ENCODE measurements around the gene RIN2. TPM values are rescaled to one million over a fixed set of nuclear protein-coding genes. Genes with fewer than 3 reads are reported as not detected.
A peak's percentile ranks its signal among the peaks of the same experiment; 100 is the strongest.

Gene RIN2
- polyA plus RNA-seq, 2 donors: 11.8 to 14.0 TPM

DNA sequence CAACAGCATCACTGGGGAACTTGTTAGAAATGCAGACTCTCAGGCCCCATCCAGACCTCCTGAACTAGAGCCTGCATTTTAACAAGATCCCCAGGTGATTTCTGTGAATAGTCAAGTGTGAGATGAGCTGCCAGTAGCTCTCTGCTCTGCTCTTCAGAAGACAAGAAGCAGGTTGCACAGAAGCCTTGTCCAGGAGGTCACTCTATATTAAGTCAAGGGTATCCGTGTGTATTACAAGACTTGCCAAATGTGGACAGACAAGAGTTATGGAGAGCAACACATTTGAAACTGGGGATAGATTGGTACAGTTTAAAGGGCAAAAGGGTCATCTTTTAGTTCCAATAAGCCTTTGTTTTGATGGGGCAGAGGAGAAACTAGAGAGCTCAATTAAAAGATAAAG, 23.2 kb upstream of the RIN2 start:
- WGBS, 2 donors: 86 to 89% methylated on average over 1 of the region's 1 CpG
- Histone ChIP-seq H3K9me3 (ENCODE audit: control insufficient read depth in 2 of 2, insufficient read depth in 1 of 2, low read depth in 1 of 2, low read length in 1 of 2) (no peaks in the 10 kb centered on the region), H3K27ac (ENCODE audit: low read depth in 2 of 2, low read length in 1 of 2) (peak overlapping the region; percentile 15 to 32), H3K27me3 (ENCODE audit: control insufficient read depth in 1 of 2, insufficient read depth in 2 of 2, low read length in 2 of 2) (no peaks in the 10 kb centered on the region), H3K4me3 (ENCODE audit: low read depth in 1 of 2, low read length in 2 of 2) (no peak overlapping the region), H3K36me3 (ENCODE audit: control insufficient read depth in 2 of 2, insufficient read depth in 2 of 2, low read length in 1 of 2) (no peaks in the 10 kb centered on the region), H3K4me1 (ENCODE audit: control insufficient read depth in 2 of 2, insufficient read depth in 2 of 2, low read length in 1 of 2) (peaks cover 0 to 4% of the 10 kb centered on the region in 2 donors)

DNA sequence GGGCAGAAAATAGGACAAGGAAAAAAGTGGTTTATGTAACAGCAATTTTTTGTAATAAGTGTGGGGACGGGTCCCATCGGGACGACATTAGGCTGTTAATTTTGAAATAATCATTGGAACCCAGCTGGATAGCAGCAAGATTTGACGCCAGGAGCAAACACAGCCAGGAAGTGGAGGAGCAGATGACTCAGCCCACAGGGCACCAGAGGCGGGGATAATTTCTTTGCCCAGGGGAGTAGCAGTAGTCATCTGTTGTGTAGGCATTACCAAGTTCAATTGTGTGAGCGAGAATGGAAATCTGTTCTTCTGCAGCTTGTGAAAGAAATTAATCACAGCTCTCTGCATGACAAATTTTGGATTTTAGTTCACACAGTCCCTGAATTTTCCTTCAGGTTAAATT, 22.6 kb upstream of the RIN2 start:
- Histone ChIP-seq H3K27me3 (ENCODE audit: control insufficient read depth in 1 of 2, insufficient read depth in 2 of 2, low read length in 2 of 2) (no peaks in the 10 kb centered on the region), H3K9me3 (ENCODE audit: control insufficient read depth in 2 of 2, insufficient read depth in 1 of 2, low read depth in 1 of 2, low read length in 1 of 2) (no peaks in the 10 kb centered on the region), H3K27ac (ENCODE audit: low read depth in 2 of 2, low read length in 1 of 2) (peak overlapping the region; percentile 90 to 93), H3K36me3 (ENCODE audit: control insufficient read depth in 2 of 2, insufficient read depth in 2 of 2, low read length in 1 of 2) (no peaks in the 10 kb centered on the region), H3K4me1 (ENCODE audit: control insufficient read depth in 2 of 2, insufficient read depth in 2 of 2, low read length in 1 of 2) (peaks cover 0 to 4% of the 10 kb centered on the region in 2 donors), H3K4me3 (ENCODE audit: low read depth in 1 of 2, low read length in 2 of 2) (no peak overlapping the region)
- 11 to 15% methylated on average over 6 of the region's 6 CpGs for WGBS, 2 donors

DNA sequence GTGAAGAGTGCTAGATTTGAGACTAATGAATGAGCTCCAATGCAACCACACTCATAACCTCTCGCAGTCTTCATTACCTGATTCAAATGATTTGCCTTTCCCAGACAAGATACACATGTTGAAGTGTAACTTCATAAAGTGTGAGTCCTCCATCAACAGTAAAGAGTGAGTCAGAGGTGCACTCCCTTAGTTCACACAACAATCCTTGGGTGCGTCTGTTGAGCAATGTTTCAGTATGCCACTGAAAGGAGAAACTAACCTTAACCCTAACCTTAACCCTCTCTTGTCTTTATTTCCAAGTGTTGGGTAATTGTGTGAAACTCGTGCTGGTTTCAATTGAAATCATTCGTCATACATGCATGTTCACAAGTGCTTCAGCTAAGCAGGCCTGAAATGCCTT, 21.0 kb upstream of the RIN2 start:
- WGBS, 2 donors: 34 to 49% methylated on average over 4 of the region's 4 CpGs
- Histone ChIP-seq H3K27ac (ENCODE audit: low read depth in 2 of 2, low read length in 1 of 2) (peak overlapping the region in 1 of 2 donors; percentile 90), H3K36me3 (ENCODE audit: control insufficient read depth in 2 of 2, insufficient read depth in 2 of 2, low read length in 1 of 2) (no peaks in the 10 kb centered on the region), H3K4me3 (ENCODE audit: low read depth in 1 of 2, low read length in 2 of 2) (no peak overlapping the region), H3K27me3 (ENCODE audit: control insufficient read depth in 1 of 2, insufficient read depth in 2 of 2, low read length in 2 of 2) (no peaks in the 10 kb centered on the region), H3K4me1 (ENCODE audit: control insufficient read depth in 2 of 2, insufficient read depth in 2 of 2, low read length in 1 of 2) (peaks cover 0 to 4% of the 10 kb centered on the region in 2 donors), H3K9me3 (ENCODE audit: control insufficient read depth in 2 of 2, insufficient read depth in 1 of 2, low read depth in 1 of 2, low read length in 1 of 2) (no peaks in the 10 kb centered on the region)

DNA sequence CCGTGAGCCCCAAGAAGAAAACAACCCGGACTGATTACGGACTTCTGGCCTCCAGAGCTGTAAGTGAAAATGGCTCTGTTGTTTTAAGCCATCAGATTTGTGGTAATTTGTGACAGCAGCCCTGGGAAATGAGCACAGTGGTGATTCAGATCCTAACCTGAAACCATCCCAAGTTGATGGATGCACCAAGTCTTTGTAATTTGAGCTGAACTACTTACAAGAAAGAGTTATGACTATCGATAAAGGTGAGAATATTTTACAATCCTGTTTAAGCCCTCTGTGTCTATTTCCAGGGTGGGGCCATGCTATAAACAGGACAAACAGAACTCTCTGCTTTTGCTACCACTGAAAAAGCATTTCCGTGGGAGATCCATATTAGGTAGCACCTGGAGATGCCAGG, 19.1 kb upstream of the RIN2 start:
- no peaks in the 10 kb centered on the region for H3K36me3 ChIP-seq (ENCODE audit: control insufficient read depth in 2 of 2, insufficient read depth in 2 of 2, low read length in 1 of 2)
- no peaks in the 10 kb centered on the region for H3K27me3 ChIP-seq (ENCODE audit: control insufficient read depth in 1 of 2, insufficient read depth in 2 of 2, low read length in 2 of 2)
- H3K4me1 ChIP-seq (ENCODE audit: control insufficient read depth in 2 of 2, insufficient read depth in 2 of 2, low read length in 1 of 2): peaks cover 0 to 4% of the 10 kb centered on the region in 2 donors
- 70 to 83% methylated on average over 5 of the region's 5 CpGs for WGBS, 2 donors
- peak overlapping the region; percentile 76 to 94 for H3K27ac ChIP-seq (ENCODE audit: low read depth in 2 of 2, low read length in 1 of 2)
- no peak overlapping the region for H3K4me3 ChIP-seq (ENCODE audit: low read depth in 1 of 2, low read length in 2 of 2)
- no peaks in the 10 kb centered on the region for H3K9me3 ChIP-seq (ENCODE audit: control insufficient read depth in 2 of 2, insufficient read depth in 1 of 2, low read depth in 1 of 2, low read length in 1 of 2)

DNA sequence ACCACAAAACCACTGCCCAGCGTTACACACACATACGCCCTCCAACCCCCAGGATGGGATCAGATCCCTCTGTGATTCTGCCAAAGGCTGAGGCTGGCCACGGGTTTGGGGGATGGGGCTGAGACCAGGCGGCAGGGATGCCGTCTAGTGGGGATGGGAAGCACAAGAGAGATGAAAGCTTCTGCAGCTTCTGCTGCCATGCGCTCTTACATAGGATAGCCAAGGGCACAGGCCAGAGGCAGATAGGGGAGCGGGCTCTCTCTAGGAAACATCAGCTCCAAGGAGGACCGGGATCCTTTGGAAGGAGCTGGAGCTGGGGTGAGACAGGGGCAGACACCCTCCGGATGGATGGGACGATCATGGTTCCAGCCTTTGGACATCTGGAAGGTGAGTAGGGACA, 18.7 kb upstream of the RIN2 start:
- 91% methylated on average over 10 of the region's 10 CpGs for WGBS, 2 donors
- H3K36me3 ChIP-seq (ENCODE audit: control insufficient read depth in 2 of 2, insufficient read depth in 2 of 2, low read length in 1 of 2): no peaks in the 10 kb centered on the region
- no peak overlapping the region for H3K4me3 ChIP-seq (ENCODE audit: low read depth in 1 of 2, low read length in 2 of 2)
- peaks cover 0 to 4% of the 10 kb centered on the region in 2 donors for H3K4me1 ChIP-seq (ENCODE audit: control insufficient read depth in 2 of 2, insufficient read depth in 2 of 2, low read length in 1 of 2)
- peak overlapping the region; percentile 76 to 82 for H3K27ac ChIP-seq (ENCODE audit: low read depth in 2 of 2, low read length in 1 of 2)
- no peaks in the 10 kb centered on the region for H3K9me3 ChIP-seq (ENCODE audit: control insufficient read depth in 2 of 2, insufficient read depth in 1 of 2, low read depth in 1 of 2, low read length in 1 of 2)
- H3K27me3 ChIP-seq (ENCODE audit: control insufficient read depth in 1 of 2, insufficient read depth in 2 of 2, low read length in 2 of 2): no peaks in the 10 kb centered on the region

DNA sequence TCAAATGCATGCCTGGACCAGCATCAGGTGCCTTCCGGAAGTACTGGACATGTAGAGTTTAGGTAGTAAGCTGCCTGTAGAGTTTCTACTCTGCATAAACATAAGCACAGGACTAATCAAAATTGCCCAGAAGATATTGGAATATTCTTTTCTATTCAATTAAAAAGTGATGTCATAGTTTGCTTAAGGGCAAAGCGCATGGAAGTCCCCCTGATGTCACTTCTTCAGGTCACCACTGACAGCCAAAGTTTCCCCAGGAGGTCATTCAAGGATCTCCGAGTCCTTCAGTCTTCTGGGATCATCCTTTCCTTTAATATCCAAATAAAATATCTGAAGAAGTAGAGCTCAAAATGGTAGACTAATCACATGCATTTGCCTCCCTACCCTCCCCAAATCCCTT, 17.5 kb upstream of the RIN2 start:
- Histone ChIP-seq H3K4me1 (ENCODE audit: control insufficient read depth in 2 of 2, insufficient read depth in 2 of 2, low read length in 1 of 2) (peaks cover 0 to 4% of the 10 kb centered on the region in 2 donors), H3K9me3 (ENCODE audit: control insufficient read depth in 2 of 2, insufficient read depth in 1 of 2, low read depth in 1 of 2, low read length in 1 of 2) (no peaks in the 10 kb centered on the region), H3K27ac (ENCODE audit: low read depth in 2 of 2, low read length in 1 of 2) (no peak overlapping the region), H3K4me3 (ENCODE audit: low read depth in 1 of 2, low read length in 2 of 2) (no peak overlapping the region), H3K36me3 (ENCODE audit: control insufficient read depth in 2 of 2, insufficient read depth in 2 of 2, low read length in 1 of 2) (no peaks in the 10 kb centered on the region), H3K27me3 (ENCODE audit: control insufficient read depth in 1 of 2, insufficient read depth in 2 of 2, low read length in 2 of 2) (no peaks in the 10 kb centered on the region)
- WGBS, 2 donors: 78 to 87% methylated on average over 3 of the region's 3 CpGs

DNA sequence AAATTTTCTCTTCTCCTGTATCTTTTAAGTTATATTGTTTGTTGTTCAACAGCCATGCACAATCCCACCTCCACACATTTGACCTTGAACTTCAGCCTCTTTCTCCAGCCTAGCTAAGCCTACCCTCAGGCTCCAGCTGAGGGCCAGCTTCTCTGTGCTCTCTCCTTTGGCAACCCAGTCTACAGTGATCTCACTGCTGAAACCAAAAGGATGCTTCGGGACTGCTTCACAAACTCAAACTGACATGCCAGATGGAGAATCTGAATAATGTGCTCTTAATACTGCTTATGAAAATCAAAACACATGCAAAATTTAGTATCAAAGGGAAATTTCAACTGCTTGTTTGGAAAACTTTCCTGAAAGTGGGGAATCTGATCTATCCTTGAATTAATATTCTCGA, 16.1 kb upstream of the RIN2 start:
- WGBS, 2 donors: 78 to 80% methylated on average over 2 of the region's 2 CpGs
- Histone ChIP-seq H3K9me3 (ENCODE audit: control insufficient read depth in 2 of 2, insufficient read depth in 1 of 2, low read depth in 1 of 2, low read length in 1 of 2) (no peaks in the 10 kb centered on the region), H3K27ac (ENCODE audit: low read depth in 2 of 2, low read length in 1 of 2) (peak overlapping the region in 1 of 2 donors; percentile 56), H3K4me1 (ENCODE audit: control insufficient read depth in 2 of 2, insufficient read depth in 2 of 2, low read length in 1 of 2) (peaks cover 0 to 4% of the 10 kb centered on the region in 2 donors), H3K4me3 (ENCODE audit: low read depth in 1 of 2, low read length in 2 of 2) (no peak overlapping the region), H3K36me3 (ENCODE audit: control insufficient read depth in 2 of 2, insufficient read depth in 2 of 2, low read length in 1 of 2) (no peaks in the 10 kb centered on the region), H3K27me3 (ENCODE audit: control insufficient read depth in 1 of 2, insufficient read depth in 2 of 2, low read length in 2 of 2) (no peaks in the 10 kb centered on the region)

DNA sequence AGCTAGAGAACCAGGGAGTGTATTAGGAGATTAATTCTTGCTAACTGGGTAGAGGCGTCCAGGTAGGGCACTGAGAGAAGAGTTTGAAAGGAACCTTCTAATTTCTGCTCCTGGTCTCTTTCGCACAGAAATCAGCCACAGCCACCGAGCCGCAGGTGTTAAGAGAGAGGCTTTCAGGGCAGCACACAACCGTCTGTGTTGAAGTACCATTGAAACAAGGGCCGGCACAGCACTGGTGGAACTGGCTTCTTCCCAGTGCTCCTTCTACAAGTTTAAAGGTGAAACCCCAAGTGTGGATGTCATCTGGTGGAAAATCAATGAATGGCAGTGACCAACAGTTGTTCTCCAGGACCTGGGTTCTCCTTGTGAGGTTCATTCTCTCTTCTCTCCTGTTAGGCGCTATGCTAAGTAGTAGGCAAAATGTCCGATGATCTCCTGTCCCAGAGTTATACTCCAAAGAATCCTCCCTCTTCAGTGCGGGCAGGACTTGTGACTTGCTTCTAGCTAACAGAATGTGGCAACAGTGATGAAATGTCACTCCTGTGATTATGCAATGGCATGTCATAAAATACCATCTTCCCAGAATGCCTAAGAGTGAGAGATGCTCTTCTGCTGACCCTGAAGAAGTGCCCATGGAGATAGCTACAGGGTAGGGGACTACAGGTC, 15.0 kb upstream of the RIN2 start:
- H3K9me3 ChIP-seq (ENCODE audit: control insufficient read depth in 2 of 2, insufficient read depth in 1 of 2, low read depth in 1 of 2, low read length in 1 of 2): no peaks in the 10 kb centered on the region
- WGBS, 2 donors: 84 to 90% methylated on average over 9 of the region's 9 CpGs
- no peak overlapping the region for H3K4me3 ChIP-seq (ENCODE audit: low read depth in 1 of 2, low read length in 2 of 2)
- no peaks in the 10 kb centered on the region for H3K27me3 ChIP-seq (ENCODE audit: control insufficient read depth in 1 of 2, insufficient read depth in 2 of 2, low read length in 2 of 2)
- H3K27ac ChIP-seq (ENCODE audit: low read depth in 2 of 2, low read length in 1 of 2): no peak overlapping the region
- H3K4me1 ChIP-seq (ENCODE audit: control insufficient read depth in 2 of 2, insufficient read depth in 2 of 2, low read length in 1 of 2): peaks cover 0 to 4% of the 10 kb centered on the region in 2 donors
- no peaks in the 10 kb centered on the region for H3K36me3 ChIP-seq (ENCODE audit: control insufficient read depth in 2 of 2, insufficient read depth in 2 of 2, low read length in 1 of 2)

DNA sequence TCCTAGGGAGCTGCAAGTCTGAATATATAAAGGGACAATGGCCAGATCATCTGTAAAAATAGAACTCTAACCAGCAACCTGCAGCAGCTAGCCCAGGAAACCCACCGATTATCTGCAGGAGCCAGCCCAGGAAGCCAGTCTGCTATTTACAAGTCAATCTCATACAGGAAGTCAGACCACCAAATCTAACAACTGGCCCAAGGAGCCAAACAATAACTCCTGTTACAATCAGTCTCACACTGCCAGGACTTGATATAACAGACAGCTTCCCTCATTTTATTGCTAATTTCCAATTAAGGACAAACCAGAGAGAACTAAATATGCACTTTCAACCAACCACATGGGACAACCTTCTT, 14.4 kb upstream of the RIN2 start:
- Histone ChIP-seq H3K36me3 (ENCODE audit: control insufficient read depth in 2 of 2, insufficient read depth in 2 of 2, low read length in 1 of 2) (no peaks in the 10 kb centered on the region), H3K27me3 (ENCODE audit: control insufficient read depth in 1 of 2, insufficient read depth in 2 of 2, low read length in 2 of 2) (no peaks in the 10 kb centered on the region), H3K9me3 (ENCODE audit: control insufficient read depth in 2 of 2, insufficient read depth in 1 of 2, low read depth in 1 of 2, low read length in 1 of 2) (no peaks in the 10 kb centered on the region), H3K4me1 (ENCODE audit: control insufficient read depth in 2 of 2, insufficient read depth in 2 of 2, low read length in 1 of 2) (peaks cover 0 to 4% of the 10 kb centered on the region in 2 donors), H3K27ac (ENCODE audit: low read depth in 2 of 2, low read length in 1 of 2) (no peak overlapping the region), H3K4me3 (ENCODE audit: low read depth in 1 of 2, low read length in 2 of 2) (no peak overlapping the region)
- WGBS, 2 donors: 46 to 61% methylated on average over 1 of the region's 1 CpG

DNA sequence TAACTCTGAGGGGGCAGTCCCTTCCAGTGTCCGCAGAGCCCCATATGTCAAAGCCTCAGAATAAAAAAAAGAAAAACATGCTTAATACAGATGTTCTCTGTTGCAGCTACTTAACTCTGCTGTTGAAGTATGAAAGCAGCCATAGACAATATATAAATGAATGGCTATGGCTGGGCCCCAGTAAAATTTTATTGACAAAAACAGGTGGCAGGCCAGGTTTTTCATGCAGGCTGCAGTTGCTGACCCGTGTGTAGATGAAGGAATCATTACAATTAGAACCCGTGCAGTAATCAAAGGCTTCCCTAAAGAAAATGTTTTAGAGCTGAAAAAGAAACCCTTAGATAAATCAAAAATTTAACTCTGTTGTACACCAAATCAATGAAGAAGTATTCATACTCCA, 13.0 kb upstream of the RIN2 start:
- WGBS, 2 donors: 87 to 98% methylated on average over 3 of the region's 3 CpGs
- H3K9me3 ChIP-seq (ENCODE audit: control insufficient read depth in 2 of 2, insufficient read depth in 1 of 2, low read depth in 1 of 2, low read length in 1 of 2): no peaks in the 10 kb centered on the region
- no peaks in the 10 kb centered on the region for H3K36me3 ChIP-seq (ENCODE audit: control insufficient read depth in 2 of 2, insufficient read depth in 2 of 2, low read length in 1 of 2)
- H3K27ac ChIP-seq (ENCODE audit: low read depth in 2 of 2, low read length in 1 of 2): no peak overlapping the region
- no peaks in the 10 kb centered on the region for H3K27me3 ChIP-seq (ENCODE audit: control insufficient read depth in 1 of 2, insufficient read depth in 2 of 2, low read length in 2 of 2)
- no peak overlapping the region for H3K4me3 ChIP-seq (ENCODE audit: low read depth in 1 of 2, low read length in 2 of 2)
- H3K4me1 ChIP-seq (ENCODE audit: control insufficient read depth in 2 of 2, insufficient read depth in 2 of 2, low read length in 1 of 2): no peaks in the 10 kb centered on the region
